Nephron (organoid): ENCODE results near the gene CHAC2.

Experiments used
- H3K27ac Mint-ChIP-seq, 3 experiments: 2 replicates each; pipeline ENCODE4 v1.8.0; 2020; ENCODE audit warnings: mixed read lengths in 3 of 3, mild to moderate bottlenecking in 2 of 3, moderate library complexity in 1 of 3
- H3K27me3 Mint-ChIP-seq: 2 replicates; pipeline ENCODE4 v1.8.0; 2021; ENCODE audit warnings: low read depth, mild to moderate bottlenecking, moderate library complexity, mixed read lengths
- H3K36me3 Mint-ChIP-seq: 2 replicates; pipeline ENCODE4 v1.8.0; 2020; ENCODE audit warnings: low read depth, mixed read lengths
- H3K4me1 Mint-ChIP-seq: 2 replicates; pipeline ENCODE4 v1.8.0; 2020; ENCODE audit warnings: mixed read lengths
- H3K4me3 Mint-ChIP-seq, 3 experiments: 2 replicates each; pipeline ENCODE4 v1.8.0; 2020; ENCODE audit warnings: mild to moderate bottlenecking in 3 of 3, mixed read lengths in 3 of 3, moderate library complexity in 2 of 3
- H3K9me3 Mint-ChIP-seq: 2 replicates; pipeline ENCODE4 v1.8.0; 2020; ENCODE audit warnings: mixed read lengths
- CTCF ChIP-seq, 3 experiments: fragments of 200-600 bp; sonication (generic); IDR thresholded peaks; one replicate each; pipeline ENCODE4 v1.5.0; 2021; ENCODE audit warnings: antibody characterized with exemption in 3 of 3; ENCODE audit not compliant: unreplicated experiment in 3 of 3

The CHAC2 gene

GRCh38 chr2:53768242-53768542 lies 588 bp downstream of the CHAC2 start:
- Mint-ChIP-seq H3K27me3 (no peaks in the 10 kb centered on the region), H3K9me3 (no peaks in the 10 kb centered on the region), H3K27ac (peak overlapping the region; percentile 72 to 84 (median 74)), H3K4me1 (peaks cover 10% of the 10 kb centered on the region), H3K4me3 (peak overlapping the region; percentile 82 to 85 (median 85)), H3K36me3 (peaks cover 21% of the 10 kb centered on the region)
- TF ChIP-seq CTCF (IDR thresholded peaks at IDR 0.05; ENCODE audit: unreplicated experiment in 3 of 3) = no peak

DNA sequence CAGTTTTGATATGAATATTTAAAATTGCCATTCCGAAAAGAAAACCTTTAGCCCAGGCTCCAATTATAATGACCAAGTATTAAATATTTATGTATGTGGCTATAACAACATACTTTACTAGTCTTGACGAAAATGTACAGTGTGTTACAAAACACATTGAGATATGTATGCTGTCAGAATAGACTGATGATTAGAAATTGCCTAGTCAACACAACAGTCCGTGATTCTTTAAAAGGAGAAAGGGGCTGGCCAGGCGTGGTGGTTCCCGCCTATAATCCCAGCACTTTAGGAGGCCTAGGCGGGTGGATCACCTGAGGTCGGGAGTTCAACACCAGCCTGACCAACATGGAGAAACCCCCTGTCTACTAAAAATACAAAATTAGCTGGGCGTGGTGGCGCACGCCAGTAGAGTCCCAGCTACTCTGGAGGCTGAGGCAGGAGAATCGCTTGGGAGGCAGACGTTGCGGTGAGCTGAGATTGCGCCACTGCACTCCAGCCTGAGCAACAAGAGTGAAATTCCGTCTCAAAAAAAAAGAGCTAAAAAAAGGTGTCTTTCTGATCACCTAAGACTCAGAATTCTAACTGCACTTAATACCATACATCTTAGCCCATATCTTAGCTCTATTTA lies 1.8 kb downstream of the CHAC2 start:
- Mint-ChIP-seq H3K36me3 (peaks cover 15% of the 10 kb centered on the region), H3K4me1 (peaks cover 10% of the 10 kb centered on the region), H3K9me3 (no peaks in the 10 kb centered on the region), H3K27ac (no peak overlapping the region), H3K27me3 (no peaks in the 10 kb centered on the region), H3K4me3 (peak overlapping the region in 2 of 3 experiments; percentile 34 to 66)
- no peak for TF ChIP-seq CTCF (IDR thresholded peaks at IDR 0.05; ENCODE audit: unreplicated experiment in 3 of 3)

GRCh38 chr2:53770264-53770663 lies 2.7 kb downstream of the CHAC2 start:
- Mint-ChIP-seq H3K4me3 (peak overlapping the region in 1 of 3 experiments; percentile 66), H3K27ac (no peak overlapping the region), H3K36me3 (peaks cover 10% of the 10 kb centered on the region), H3K4me1 (peaks cover 10% of the 10 kb centered on the region), H3K9me3 (no peaks in the 10 kb centered on the region), H3K27me3 (no peaks in the 10 kb centered on the region)
- TF ChIP-seq CTCF (IDR thresholded peaks at IDR 0.05; ENCODE audit: unreplicated experiment in 3 of 3) = no peak

- no peak overlapping the region for H3K4me3 Mint-ChIP-seq
- H3K4me1 Mint-ChIP-seq = no peaks in the 10 kb centered on the region
- no peaks in the 10 kb centered on the region for H3K9me3 Mint-ChIP-seq
- no peaks in the 10 kb centered on the region for H3K27me3 Mint-ChIP-seq
- H3K27ac Mint-ChIP-seq = no peak overlapping the region
- no peak for TF ChIP-seq CTCF (IDR thresholded peaks at IDR 0.05; ENCODE audit: unreplicated experiment in 3 of 3)
- peaks cover 43% of the 10 kb centered on the region for H3K36me3 Mint-ChIP-seq
These were observed 9.5 kb downstream of the CHAC2 start for GRCh38 chr2:53777134-53777533.

- TF ChIP-seq CTCF (IDR thresholded peaks at IDR 0.05; ENCODE audit: unreplicated experiment in 3 of 3) = no peak
- Mint-ChIP-seq H3K36me3 (peaks cover 43% of the 10 kb centered on the region), H3K27me3 (no peaks in the 10 kb centered on the region), H3K4me3 (no peak overlapping the region), H3K9me3 (no peaks in the 10 kb centered on the region), H3K27ac (no peak overlapping the region), H3K4me1 (no peaks in the 10 kb centered on the region)
These were observed 11.0 kb downstream of the CHAC2 start for GRCh38 chr2:53778536-53779162.

- Mint-ChIP-seq H3K4me3 (no peak overlapping the region), H3K4me1 (peaks cover 9% of the 10 kb centered on the region), H3K9me3 (no peaks in the 10 kb centered on the region), H3K27me3 (no peaks in the 10 kb centered on the region), H3K27ac (no peak overlapping the region), H3K36me3 (peaks cover 39% of the 10 kb centered on the region)
- TF ChIP-seq CTCF (IDR thresholded peaks at IDR 0.05; ENCODE audit: unreplicated experiment in 3 of 3) = no peak
These were observed 12.5 kb downstream of the CHAC2 start for GRCh38 chr2:53780056-53780455.
